ENCODE measurements around the gene TBX4. TPM values are rescaled to one million over a fixed set of nuclear protein-coding genes. Genes with fewer than 3 reads are reported as not detected.
A peak's percentile ranks its signal among the peaks of the same experiment; 100 is the strongest.

TBX4 gene
- total RNA-seq, 1 experiment from 2014 or later: not detected

DNA sequence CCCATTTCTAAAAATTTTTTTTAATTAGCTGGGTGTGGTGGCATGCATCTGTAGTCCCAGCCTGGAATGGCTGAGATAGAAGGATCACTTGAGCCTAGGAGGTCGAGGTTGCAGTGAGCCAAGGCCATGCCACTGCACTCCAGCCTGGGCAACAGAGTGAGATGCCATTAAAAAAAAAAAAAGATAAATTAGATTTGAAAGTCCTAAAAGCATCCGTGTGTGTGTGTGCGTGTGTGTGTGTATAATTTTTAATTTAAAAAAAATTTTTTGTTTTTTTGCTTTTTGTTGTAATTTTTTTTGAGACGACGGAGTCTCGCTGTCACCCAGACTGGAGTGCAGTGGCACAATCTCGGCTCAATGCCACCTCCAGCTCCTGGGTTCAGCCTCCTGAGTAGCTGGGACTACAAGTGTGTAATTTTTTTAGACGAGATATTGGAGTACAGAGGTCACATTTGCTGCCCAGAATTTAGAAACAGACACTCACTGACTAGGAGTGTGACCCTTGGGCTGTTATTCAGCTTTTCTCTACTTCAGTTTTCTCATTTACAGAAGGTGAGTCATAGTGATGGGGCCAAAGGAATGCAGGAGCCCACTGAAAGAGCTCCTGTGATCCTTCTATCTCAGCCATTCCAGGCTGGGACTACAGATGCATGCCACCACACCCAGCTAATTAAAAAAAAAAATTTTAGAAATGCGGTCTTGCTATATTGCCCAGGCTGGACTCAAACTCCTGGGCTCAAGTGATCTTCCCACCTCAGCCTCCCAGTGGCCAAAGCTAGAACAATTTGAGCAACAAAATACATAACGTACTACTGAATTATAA, 25.5 kb upstream of the TBX4 start:
- H3K4me2 ChIP-seq (ENCODE audit: low read length): peak overlapping the region; percentile 40
- CTCF ChIA-PET: interaction anchor here (0.6 to 1.7 kb wide), 10 partner anchors 8 to 157 kb away, joined by 3 to 10 read pairs (median 6); no protein-coding TSS in a partner anchor
- no peaks in the 10 kb centered on the region for H3K9me3 ChIP-seq (ENCODE audit: low read length)
- BruUV-seq (replicated peaks): no TSS peak
- peak; percentile 98 for DNase-seq
- POLR2A ChIA-PET (ENCODE audit: unreplicated experiment): interaction anchor here (0.5 to 0.8 kb wide), 3 partner anchors 11 to 141 kb away, joined by 3 to 21 read pairs (median 3); no protein-coding TSS in a partner anchor
- ATAC-seq: peak; percentile 97
- H3K4me1 ChIP-seq (ENCODE audit: insufficient read depth, low read length): peaks cover 22% of the 10 kb centered on the region
- no peak overlapping the region for H2AFZ ChIP-seq (ENCODE audit: low read length)
- H3K9ac ChIP-seq (ENCODE audit: low read length): no peak overlapping the region; the same call in 1 of the 2 replicates
- TF ChIP-seq, protein P1, sequence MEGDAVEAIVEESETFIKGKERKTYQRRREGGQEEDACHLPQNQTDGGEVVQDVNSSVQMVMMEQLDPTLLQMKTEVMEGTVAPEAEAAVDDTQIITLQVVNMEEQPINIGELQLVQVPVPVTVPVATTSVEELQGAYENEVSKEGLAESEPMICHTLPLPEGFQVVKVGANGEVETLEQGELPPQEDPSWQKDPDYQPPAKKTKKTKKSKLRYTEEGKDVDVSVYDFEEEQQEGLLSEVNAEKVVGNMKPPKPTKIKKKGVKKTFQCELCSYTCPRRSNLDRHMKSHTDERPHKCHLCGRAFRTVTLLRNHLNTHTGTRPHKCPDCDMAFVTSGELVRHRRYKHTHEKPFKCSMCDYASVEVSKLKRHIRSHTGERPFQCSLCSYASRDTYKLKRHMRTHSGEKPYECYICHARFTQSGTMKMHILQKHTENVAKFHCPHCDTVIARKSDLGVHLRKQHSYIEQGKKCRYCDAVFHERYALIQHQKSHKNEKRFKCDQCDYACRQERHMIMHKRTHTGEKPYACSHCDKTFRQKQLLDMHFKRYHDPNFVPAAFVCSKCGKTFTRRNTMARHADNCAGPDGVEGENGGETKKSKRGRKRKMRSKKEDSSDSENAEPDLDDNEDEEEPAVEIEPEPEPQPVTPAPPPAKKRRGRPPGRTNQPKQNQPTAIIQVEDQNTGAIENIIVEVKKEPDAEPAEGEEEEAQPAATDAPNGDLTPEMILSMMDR (conservative IDR thresholded peaks at IDR 0.05; ENCODE audit: low read depth, low read length): peak; percentile 50; the same call in 1 of the 2 replicates
- TF ChIP-seq EZH2 (IDR thresholded peaks at IDR 0.05; ENCODE audit: low read length, unreplicated experiment) (no peak), EZH2phosphoT487 (IDR thresholded peaks at IDR 0.05; ENCODE audit: borderline replicate concordance, low read length) (no peak)
- no peaks in the 10 kb centered on the region for H3K9me2 ChIP-seq (replicated peaks; ENCODE audit: low read length)
- H4K20me1 ChIP-seq (ENCODE audit: low read length): no peaks in the 10 kb centered on the region
- no peaks in the 10 kb centered on the region for H3K27me3 ChIP-seq (ENCODE audit: low read length)
- intact Hi-C loops (cut with micrococcal nuclease): loop anchor here (2.0 kb wide), 1 partner anchor 124 kb away; no protein-coding TSS in a partner anchor
- H3K79me2 ChIP-seq (ENCODE audit: low read length): no peaks in the 10 kb centered on the region
- no peak overlapping the region for H3K4me3 ChIP-seq (ENCODE audit: low read length)
- H3F3A ChIP-seq (ENCODE audit: low read length, unreplicated experiment): peaks cover 5% of the 10 kb centered on the region
- H3K27ac ChIP-seq (ENCODE audit: low read length): peak overlapping the region; percentile 61
- no peaks in the 10 kb centered on the region for H3K36me3 ChIP-seq (ENCODE audit: low read depth, low read length)

DNA sequence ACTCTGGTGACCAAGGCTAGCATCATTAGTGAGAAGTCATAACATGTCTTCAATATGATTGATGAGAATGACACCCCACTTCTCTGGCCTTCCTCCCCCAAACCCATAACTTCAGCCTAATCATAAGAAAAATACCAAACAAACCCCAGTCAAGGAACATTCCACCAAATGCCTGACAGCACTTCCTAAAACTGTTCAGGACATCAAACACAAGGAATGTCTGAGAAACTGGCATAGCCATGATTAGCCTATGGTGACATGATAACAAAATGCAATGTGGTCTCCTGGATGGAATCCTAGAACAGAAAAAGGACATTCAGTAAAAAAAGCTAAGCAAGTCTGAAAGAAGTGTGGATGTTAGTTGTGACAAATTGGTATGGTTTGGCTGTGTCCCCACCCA, 24.7 kb upstream of the TBX4 start:
- no peaks in the 10 kb centered on the region for H3K27me3 ChIP-seq (ENCODE audit: low read length)
- DNase-seq: no peak
- TF ChIP-seq EZH2 (IDR thresholded peaks at IDR 0.05; ENCODE audit: low read length, unreplicated experiment): no peak
- TF ChIP-seq, protein P1 (conservative IDR thresholded peaks at IDR 0.05; ENCODE audit: low read depth, low read length): no peak
- TF ChIP-seq EZH2phosphoT487 (IDR thresholded peaks at IDR 0.05; ENCODE audit: borderline replicate concordance, low read length): no peak
- no peaks in the 10 kb centered on the region for H3K9me2 ChIP-seq (replicated peaks; ENCODE audit: low read length)
- CTCF ChIA-PET: interaction anchor here (0.6 to 1.7 kb wide), 7 partner anchors 9 to 156 kb away, joined by 3 to 10 read pairs (median 7); no protein-coding TSS in a partner anchor
- peak overlapping the region; percentile 61 for H3K27ac ChIP-seq (ENCODE audit: low read length)
- POLR2A ChIA-PET (ENCODE audit: unreplicated experiment): interaction anchor here (0.6 to 0.8 kb wide), 2 partner anchors 12 to 141 kb away, joined by 3 read pairs; no protein-coding TSS in a partner anchor
- no peaks in the 10 kb centered on the region for H3K36me3 ChIP-seq (ENCODE audit: low read depth, low read length)
- no peaks in the 10 kb centered on the region for H3K79me2 ChIP-seq (ENCODE audit: low read length)
- no peak for ATAC-seq
- no peaks in the 10 kb centered on the region for H3K9me3 ChIP-seq (ENCODE audit: low read length)
- H3F3A ChIP-seq (ENCODE audit: low read length, unreplicated experiment): peaks cover 5% of the 10 kb centered on the region
- intact Hi-C loops (cut with micrococcal nuclease): loop anchor here (2.0 kb wide), 1 partner anchor 123 kb away; no protein-coding TSS in a partner anchor
- peaks cover 22% of the 10 kb centered on the region for H3K4me1 ChIP-seq (ENCODE audit: insufficient read depth, low read length)
- H4K20me1 ChIP-seq (ENCODE audit: low read length): no peaks in the 10 kb centered on the region
- no peak overlapping the region for H3K4me3 ChIP-seq (ENCODE audit: low read length)
- no TSS peak for BruUV-seq (replicated peaks)
- peak overlapping the region; percentile 40 for H3K4me2 ChIP-seq (ENCODE audit: low read length)
- H2AFZ ChIP-seq (ENCODE audit: low read length): no peak overlapping the region
- no peak overlapping the region; the same call in 1 of the 2 replicates for H3K9ac ChIP-seq (ENCODE audit: low read length)

Measured in PC-3 (cell line).